Measurements from ENCODE around the gene ALG9.

ALG9 gene

DNA sequence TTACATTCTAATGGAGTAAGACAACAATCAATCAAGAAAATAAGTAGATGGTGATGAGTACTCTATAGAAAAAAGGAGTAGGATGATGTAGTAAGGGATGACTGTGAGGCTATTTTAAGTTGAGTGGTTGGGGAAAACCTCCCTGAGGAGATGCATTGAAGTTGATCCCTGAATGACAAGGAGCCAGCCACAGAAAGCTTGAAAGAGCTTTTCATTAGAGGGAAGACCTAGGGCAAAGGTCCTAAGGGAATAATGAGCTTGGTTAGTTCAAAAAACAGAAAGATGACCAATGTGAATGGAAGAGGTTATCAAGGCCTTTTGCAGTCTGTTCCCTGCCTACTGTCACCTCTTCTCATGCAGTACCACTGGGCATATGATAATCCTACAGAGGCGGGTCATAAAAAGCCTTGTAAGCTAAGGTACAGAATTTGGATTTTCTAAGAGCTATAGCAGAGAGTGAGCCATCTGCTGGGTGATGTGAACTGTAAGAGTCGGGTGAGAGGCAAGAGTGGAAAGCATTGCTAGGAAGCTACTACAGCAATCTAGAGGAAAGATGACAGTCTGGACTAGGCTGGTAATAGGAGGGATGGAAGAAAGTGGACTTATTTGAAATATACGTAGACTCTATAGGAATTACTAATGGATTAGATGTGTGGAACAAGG lies 108.3 kb downstream of the ALG9 start:
- Mint-ChIP-seq H3K9me3 (no peaks in the 10 kb centered on the region), H3K36me3 (ENCODE audit: low read depth) (peaks cover 46% of the 10 kb centered on the region), H3K27ac (no peak overlapping the region), H3K27me3 (ENCODE audit: low read depth) (no peaks in the 10 kb centered on the region), H3K4me1 (ENCODE audit: low read depth) (peaks cover 30% of the 10 kb centered on the region), H3K4me3 (peak overlapping the region; percentile 4)

DNA sequence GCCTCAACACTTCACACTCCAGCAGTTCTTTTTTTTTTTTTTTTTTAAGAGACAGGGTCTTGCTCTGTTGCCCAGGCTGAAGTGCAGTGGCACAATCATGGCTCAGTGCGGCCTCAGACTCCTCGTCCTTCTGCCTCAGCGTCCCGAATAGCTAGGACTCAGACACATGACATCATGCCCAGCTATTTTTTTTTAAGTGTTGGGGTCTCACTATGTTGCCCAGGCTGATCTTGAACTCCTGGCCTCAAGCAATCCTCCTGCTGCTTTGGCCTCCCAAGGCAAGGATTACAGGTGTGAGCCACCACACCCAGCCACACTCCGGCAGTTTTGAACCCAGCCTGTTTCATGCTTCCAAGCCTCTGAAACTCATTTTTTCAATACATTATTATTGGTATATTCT lies 108.9 kb downstream of the ALG9 start:
- Mint-ChIP-seq H3K36me3 (ENCODE audit: low read depth) (peaks cover 49% of the 10 kb centered on the region), H3K9me3 (no peaks in the 10 kb centered on the region), H3K4me3 (no peak overlapping the region), H3K27me3 (ENCODE audit: low read depth) (no peaks in the 10 kb centered on the region), H3K27ac (no peak overlapping the region), H3K4me1 (ENCODE audit: low read depth) (peaks cover 30% of the 10 kb centered on the region)

DNA sequence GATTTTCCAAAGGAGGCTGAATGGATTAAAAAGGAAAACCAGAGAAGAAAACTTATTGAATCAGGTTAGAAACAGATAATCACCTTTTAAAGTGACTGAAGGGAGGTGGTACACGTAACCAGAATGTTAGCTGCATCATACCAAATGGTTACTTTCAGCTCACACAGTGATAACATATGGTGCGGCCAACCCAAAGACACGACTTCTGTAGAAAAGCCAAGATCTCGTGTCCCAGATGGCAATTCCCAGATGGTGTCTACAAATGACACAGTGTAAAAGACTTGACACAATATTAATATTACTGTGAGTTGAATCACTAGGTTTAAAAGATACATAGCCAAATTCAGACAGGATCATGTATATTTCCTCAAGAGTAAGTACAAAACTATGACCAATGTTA lies 110.3 kb downstream of the ALG9 start:
- H3K36me3 Mint-ChIP-seq (ENCODE audit: low read depth) = peaks cover 50% of the 10 kb centered on the region
- no peaks in the 10 kb centered on the region for H3K27me3 Mint-ChIP-seq (ENCODE audit: low read depth)
- peaks cover 23% of the 10 kb centered on the region for H3K4me1 Mint-ChIP-seq (ENCODE audit: low read depth)
- H3K27ac Mint-ChIP-seq = no peak overlapping the region
- H3K9me3 Mint-ChIP-seq = no peaks in the 10 kb centered on the region
- H3K4me3 Mint-ChIP-seq = no peak overlapping the region

DNA sequence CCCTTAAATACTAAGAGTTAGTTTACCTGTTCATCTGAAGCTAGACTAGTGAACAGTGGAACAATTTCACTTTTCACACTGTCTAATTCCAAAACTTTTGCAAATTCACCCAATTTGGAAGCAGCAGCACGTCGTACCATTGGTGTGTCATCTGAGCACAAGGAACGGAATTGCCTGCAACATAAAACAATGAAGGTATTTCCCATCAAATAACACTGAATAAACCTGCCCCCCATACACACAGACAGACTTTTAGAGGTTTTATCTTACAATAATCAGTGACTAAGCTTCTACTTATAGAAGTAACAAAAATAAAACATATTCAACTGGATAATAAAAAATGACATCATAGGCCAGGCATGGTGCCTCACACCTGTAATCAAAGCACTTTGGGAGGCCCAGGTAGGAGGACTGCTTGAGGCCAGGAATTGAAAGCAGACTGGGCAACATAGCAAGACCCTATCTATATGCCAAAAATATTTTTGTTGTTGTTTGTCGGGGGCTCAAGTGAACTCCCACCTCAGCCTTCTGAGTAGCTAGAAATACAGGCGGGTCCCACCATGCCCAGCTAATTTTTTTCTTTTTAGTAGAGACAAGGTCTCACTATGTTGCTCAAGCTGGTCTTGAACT lies 111.5 kb downstream of the ALG9 start:
- Mint-ChIP-seq H3K9me3 (no peaks in the 10 kb centered on the region), H3K4me3 (no peak overlapping the region), H3K27ac (no peak overlapping the region), H3K4me1 (ENCODE audit: low read depth) (peaks cover 18% of the 10 kb centered on the region), H3K36me3 (ENCODE audit: low read depth) (peaks cover 45% of the 10 kb centered on the region), H3K27me3 (ENCODE audit: low read depth) (no peaks in the 10 kb centered on the region)

DNA sequence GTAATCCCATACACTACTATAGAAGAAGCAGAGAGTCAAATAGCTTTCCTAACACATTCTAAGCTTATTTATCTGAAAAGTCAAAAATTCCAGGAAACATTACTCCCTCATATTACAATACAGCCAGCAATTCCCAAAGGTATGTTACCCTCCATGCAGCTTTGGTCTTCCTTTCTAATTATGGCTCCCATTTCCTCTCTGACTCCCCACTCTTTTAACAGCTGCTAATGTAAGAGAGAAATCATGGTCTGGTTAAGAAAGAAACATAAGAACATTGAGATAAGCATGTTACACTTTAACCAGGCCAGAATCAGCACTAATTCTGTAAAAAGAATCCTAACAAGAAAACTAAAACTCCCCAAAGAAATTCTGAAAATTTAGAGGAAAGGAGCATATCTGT lies 112.0 kb downstream of the ALG9 start:
- Mint-ChIP-seq H3K9me3 (no peaks in the 10 kb centered on the region), H3K36me3 (ENCODE audit: low read depth) (peaks cover 40% of the 10 kb centered on the region), H3K4me1 (ENCODE audit: low read depth) (peaks cover 13% of the 10 kb centered on the region), H3K27ac (no peak overlapping the region), H3K4me3 (no peak overlapping the region), H3K27me3 (ENCODE audit: low read depth) (no peaks in the 10 kb centered on the region)

DNA sequence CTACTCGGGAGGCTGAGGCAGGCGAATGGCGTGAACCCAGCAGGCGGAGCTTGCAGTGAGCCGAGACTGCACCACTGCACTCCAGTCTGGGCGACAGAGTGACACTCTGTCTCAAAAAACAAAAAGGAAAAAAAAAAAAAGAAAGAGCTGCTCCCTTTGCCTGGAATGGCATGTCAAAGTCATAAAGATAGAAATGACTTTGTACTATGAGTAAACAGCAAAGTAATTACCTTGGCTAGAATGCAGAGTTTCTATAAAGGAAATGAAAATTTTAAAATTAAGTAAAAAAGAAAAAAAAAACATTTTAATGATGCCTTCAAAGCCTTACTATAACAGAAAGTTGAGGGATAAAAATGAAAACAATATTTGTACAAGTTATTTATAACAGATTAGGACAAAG lies 115.3 kb downstream of the ALG9 start:
- Mint-ChIP-seq H3K36me3 (ENCODE audit: low read depth) (peaks cover 32% of the 10 kb centered on the region), H3K4me3 (no peak overlapping the region), H3K27me3 (ENCODE audit: low read depth) (no peaks in the 10 kb centered on the region)

DNA sequence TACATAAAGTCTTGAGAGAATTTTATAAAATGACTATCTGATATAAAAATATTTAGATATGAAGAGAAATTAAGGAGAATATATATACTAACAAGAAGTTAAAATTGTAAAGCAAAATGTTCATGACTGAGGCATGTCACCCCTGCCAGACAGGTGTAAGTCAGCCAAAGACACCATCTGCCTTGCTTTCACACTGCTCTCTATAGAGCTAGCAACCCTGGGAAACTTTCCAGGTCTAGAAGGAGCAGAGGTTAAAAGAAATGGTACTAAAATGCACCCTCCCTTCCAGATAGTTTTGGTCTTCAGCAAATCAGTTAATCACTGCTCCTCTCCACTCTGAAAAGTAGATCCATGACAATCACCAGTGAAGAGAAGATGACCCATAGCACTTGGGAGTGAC lies 121.7 kb downstream of the ALG9 start:
- Mint-ChIP-seq H3K27me3 (ENCODE audit: low read depth) (no peaks in the 10 kb centered on the region), H3K9me3 (no peaks in the 10 kb centered on the region), H3K4me3 (no peak overlapping the region), H3K4me1 (ENCODE audit: low read depth) (peaks cover 2% of the 10 kb centered on the region), H3K27ac (no peak overlapping the region), H3K36me3 (ENCODE audit: low read depth) (peaks cover 48% of the 10 kb centered on the region)

More for the DNA sequence above, 115.3 kb downstream of the ALG9 start:
- Mint-ChIP-seq H3K9me3 (no peaks in the 10 kb centered on the region), H3K27ac (no peak overlapping the region), H3K4me1 (ENCODE audit: low read depth) (no peaks in the 10 kb centered on the region)

DNA sequence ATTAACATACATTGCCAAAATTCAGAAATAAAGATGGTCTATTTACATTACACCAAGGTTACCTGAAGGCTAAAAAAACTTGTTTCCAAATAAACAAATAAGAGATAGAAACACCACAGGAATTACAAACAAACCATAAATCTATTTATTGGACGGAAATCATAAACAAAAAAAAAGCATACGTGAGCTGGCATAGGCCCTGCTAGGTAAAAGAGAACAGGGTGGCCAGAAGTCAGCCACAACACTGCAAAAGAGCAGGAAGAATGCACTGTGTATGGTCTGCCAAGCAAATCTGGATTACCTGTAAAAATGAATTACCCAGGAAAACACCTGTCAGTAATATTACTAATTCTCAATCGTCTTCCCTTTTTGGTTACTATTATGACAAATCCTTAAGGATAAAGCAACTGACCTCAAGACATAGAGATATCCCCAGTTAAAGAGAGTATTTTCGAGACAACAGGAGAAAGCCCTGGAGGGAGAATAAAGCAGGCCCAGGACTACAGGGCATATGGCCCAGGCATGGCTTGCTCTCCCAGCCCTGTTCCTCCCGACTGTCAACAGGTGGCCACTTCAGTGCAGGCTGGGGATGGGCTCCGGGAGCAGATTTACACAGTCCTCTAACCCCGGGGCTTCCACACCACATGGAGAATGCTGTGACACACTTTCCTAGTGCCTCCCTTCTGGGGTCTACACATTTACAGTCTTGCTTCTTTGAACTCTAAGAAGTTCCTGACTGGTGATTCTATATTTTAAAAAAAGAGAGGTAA lies 123.2 kb downstream of the ALG9 start:
- peaks cover 54% of the 10 kb centered on the region for H3K36me3 Mint-ChIP-seq (ENCODE audit: low read depth)
- H3K9me3 Mint-ChIP-seq = no peaks in the 10 kb centered on the region
- no peak overlapping the region for H3K27ac Mint-ChIP-seq
- no peaks in the 10 kb centered on the region for H3K27me3 Mint-ChIP-seq (ENCODE audit: low read depth)
- no peak overlapping the region for H3K4me3 Mint-ChIP-seq
- peaks cover 2% of the 10 kb centered on the region for H3K4me1 Mint-ChIP-seq (ENCODE audit: low read depth)

DNA sequence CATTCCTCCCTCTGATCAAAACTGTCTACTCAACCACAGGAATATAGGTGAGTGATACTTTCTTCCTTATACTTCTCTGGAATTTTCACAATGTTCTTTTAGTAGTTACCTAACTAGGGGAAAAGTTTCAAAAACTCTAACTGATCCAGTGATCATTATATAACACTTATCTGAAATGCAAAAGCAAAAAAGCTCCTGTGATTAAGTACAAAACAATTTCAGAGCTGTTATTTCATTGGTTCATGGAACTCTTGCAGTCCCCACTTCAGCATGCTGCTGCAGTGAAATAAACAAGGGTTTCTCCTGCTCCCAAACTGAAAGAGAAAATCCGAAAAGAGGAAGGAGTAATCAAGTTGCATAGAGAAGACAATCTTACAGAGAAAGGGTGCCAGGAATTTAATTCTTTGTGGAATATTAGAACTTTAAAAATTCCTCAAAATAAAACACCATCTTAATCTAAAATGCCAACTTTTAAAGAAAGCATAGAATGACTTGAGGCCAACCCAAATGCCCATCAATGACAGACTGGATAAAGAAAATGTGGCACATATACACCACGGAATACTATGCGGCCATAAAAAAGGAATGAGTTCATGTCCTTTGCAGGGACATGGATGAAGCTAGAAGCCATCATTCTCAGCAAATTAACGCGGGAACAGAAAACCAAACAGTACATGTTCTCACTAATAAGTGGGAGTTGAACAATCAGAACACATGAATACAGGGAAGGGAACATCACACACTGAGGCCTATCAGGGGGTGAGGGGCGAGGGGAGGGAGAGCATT lies 125.5 kb downstream of the ALG9 start:
- Mint-ChIP-seq H3K27ac (no peak overlapping the region), H3K36me3 (ENCODE audit: low read depth) (peaks cover 62% of the 10 kb centered on the region), H3K9me3 (no peaks in the 10 kb centered on the region), H3K27me3 (ENCODE audit: low read depth) (no peaks in the 10 kb centered on the region), H3K4me1 (ENCODE audit: low read depth) (peaks cover 2% of the 10 kb centered on the region), H3K4me3 (no peak overlapping the region)

DNA sequence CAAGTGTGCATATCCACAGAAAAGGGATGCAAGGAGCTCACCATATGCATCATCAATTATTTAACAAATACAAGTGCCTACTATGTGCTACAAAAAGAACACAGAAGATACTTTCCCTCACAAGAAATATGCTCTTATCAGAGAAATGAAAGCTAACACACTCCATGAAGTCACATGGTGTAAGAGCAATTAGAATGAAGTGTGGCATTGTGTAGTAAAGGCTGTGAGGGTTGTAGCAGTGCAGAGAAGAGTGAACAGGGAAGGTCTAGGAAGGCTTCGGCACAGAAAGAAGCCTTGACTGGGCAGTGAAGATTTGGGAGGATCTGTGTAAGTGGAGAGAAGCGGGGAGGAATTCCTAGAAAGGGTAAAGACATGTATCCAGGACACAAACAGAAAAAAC lies 127.7 kb downstream of the ALG9 start:
- Mint-ChIP-seq H3K27ac (no peak overlapping the region), H3K27me3 (ENCODE audit: low read depth) (no peaks in the 10 kb centered on the region), H3K9me3 (no peaks in the 10 kb centered on the region), H3K4me1 (ENCODE audit: low read depth) (peaks cover 3% of the 10 kb centered on the region), H3K36me3 (ENCODE audit: low read depth) (peaks cover 51% of the 10 kb centered on the region), H3K4me3 (no peak overlapping the region)

DNA sequence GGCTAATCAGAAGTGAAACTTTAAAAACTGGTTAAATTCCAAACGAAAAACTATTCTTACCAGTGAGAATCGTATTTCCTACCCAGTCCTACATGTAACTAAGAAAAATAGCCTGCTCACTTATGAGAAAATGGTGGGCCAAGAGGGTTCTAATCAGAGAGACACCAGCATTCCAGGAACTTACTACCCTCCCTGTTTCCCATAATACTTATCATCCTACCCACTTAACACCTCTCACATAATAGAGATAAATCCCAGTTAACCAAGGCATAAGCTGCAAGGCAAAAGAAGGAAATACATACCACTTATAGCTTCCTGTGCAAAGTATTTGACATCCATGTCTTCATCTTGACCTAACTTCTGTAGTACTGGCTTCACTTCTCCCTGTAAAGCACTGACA lies 129.6 kb downstream of the ALG9 start:
- Mint-ChIP-seq H3K9me3 (no peaks in the 10 kb centered on the region), H3K27me3 (ENCODE audit: low read depth) (no peaks in the 10 kb centered on the region), H3K27ac (no peak overlapping the region), H3K4me1 (ENCODE audit: low read depth) (peaks cover 2% of the 10 kb centered on the region), H3K36me3 (ENCODE audit: low read depth) (peaks cover 38% of the 10 kb centered on the region), H3K4me3 (no peak overlapping the region)

DNA sequence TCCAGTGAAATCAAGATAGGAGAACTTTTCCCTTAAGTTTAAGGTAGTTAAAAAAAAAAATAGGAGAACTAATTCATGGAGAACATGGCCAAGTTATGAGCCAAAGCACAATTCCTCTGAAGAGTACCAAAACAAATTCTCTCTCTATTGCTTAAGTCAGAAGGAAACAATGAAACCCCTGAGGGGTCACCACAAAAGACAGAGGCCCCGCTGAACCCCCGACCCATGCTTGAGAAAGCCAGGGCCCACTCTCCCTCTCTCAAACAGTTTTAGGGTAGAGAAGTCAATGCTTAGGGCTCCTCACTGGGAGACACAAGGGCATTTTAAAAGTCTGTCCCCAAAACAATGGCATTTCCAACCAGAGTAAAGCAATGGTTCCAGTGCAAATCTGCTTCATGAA lies 132.1 kb downstream of the ALG9 start:
- Mint-ChIP-seq H3K27me3 (ENCODE audit: low read depth) (no peaks in the 10 kb centered on the region), H3K9me3 (no peaks in the 10 kb centered on the region), H3K4me1 (ENCODE audit: low read depth) (peaks cover 1% of the 10 kb centered on the region), H3K27ac (no peak overlapping the region), H3K36me3 (ENCODE audit: low read depth) (peaks cover 21% of the 10 kb centered on the region), H3K4me3 (no peak overlapping the region)

DNA sequence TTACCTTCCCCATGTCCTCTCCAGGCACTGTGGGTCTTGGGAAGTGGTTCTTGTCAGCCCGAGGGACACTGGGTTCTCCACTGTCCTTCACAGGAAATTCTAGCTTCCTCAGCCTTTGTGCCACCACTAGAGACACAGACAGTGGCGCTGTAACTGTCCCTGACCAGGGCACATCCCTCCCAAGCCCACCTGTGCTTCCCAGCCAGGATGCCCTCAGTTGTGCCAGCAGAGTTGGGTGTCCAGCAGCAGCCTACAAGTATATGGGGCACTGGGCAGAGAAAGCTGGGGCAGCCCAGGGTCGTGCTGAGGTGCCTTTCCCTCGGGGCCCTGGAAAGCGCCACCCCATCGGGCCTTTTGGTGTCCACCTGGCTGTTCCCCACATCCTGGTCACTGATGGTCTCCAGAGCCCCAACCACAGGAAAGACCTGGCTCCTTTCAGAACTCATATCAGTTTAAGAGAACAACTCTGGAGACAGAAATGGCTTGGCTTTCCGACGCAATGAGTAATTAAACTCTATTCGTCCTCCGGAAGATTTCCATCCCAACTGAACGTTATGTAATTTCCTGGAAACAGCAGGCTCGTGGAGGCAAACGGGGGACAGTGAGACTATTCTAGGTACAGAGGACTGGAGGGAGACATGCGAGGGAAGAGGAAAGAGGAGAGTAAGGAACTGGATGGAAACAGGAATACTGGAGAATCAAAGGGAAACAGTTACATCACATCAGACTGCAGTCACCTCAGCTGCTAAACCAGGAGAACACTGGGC lies 133.8 kb downstream of the ALG9 start:
- Mint-ChIP-seq H3K27me3 (ENCODE audit: low read depth) (no peaks in the 10 kb centered on the region), H3K27ac (no peak overlapping the region), H3K4me3 (no peak overlapping the region), H3K4me1 (ENCODE audit: low read depth) (peaks cover 1% of the 10 kb centered on the region), H3K36me3 (ENCODE audit: low read depth) (peaks cover 13% of the 10 kb centered on the region), H3K9me3 (no peaks in the 10 kb centered on the region)
